Progenitor cell of endocrine pancreas (in vitro differentiated cells): Measurements from ENCODE around the gene FOS. TPM values are rescaled to one million over a fixed set of nuclear protein-coding genes. Genes with fewer than 3 reads are reported as not detected.
"Not testable (repeated sequence)": the region's sequence is repeated elsewhere in the genome, so short reads cannot be mapped to it uniquely, and the experiment has no call there.

Experiments
- DNase-seq: peaks from one replicate; pipeline ENCODE4 v3.0.0; 2021; ENCODE audit warnings: low spot score; ENCODE audit not compliant: unreplicated experiment
- H3K27ac Mint-ChIP-seq: 2 replicates; pipeline ENCODE4 v1.8.0; 2021; ENCODE audit warnings: mild to moderate bottlenecking, moderate library complexity, mixed read lengths
- H3K27me3 Mint-ChIP-seq: 2 replicates; pipeline ENCODE4 v1.8.0; 2021; ENCODE audit warnings: mixed read lengths
- H3K36me3 Mint-ChIP-seq: 2 replicates; pipeline ENCODE4 v1.8.0; 2022; ENCODE audit warnings: mixed read lengths; ENCODE audit not compliant: insufficient read depth
- H3K4me1 Mint-ChIP-seq: 2 replicates; pipeline ENCODE4 v1.8.0; 2021; ENCODE audit warnings: low read depth, mixed read lengths
- H3K4me3 Mint-ChIP-seq: 2 replicates; pipeline ENCODE4 v1.8.0; 2021; ENCODE audit warnings: low read depth, mild to moderate bottlenecking, moderate library complexity, mixed read lengths
- H3K9me3 Mint-ChIP-seq: 2 replicates; pipeline ENCODE4 v1.8.0; 2021; ENCODE audit warnings: low read depth, mixed read lengths
- total RNA-seq: library from RNA; stranded (reverse); gene quantifications from 2 replicates; pipeline ENCODE4 v1.2.1, GENCODE V29; 2021
- TF ChIP-seq, protein P1 (sequence below): fragments of 200-600 bp; sonication (generic); IDR thresholded peaks from one replicate; pipeline ENCODE4 v1.5.0; 2021; ENCODE audit warnings: antibody characterized with exemption, mild to moderate bottlenecking; ENCODE audit not compliant: unreplicated experiment

Gene FOS
- total RNA-seq, 1 donor from 2014 or later, result 88.8 TPM

- peaks cover 41% of the 10 kb centered on the region for H3K4me1 Mint-ChIP-seq
- H3K36me3 Mint-ChIP-seq, result peaks cover 19% of the 10 kb centered on the region
- DNase-seq, result no peak
- H3K27ac Mint-ChIP-seq, result peak overlapping the region; percentile 5
- peaks cover 27% of the 10 kb centered on the region for H3K27me3 Mint-ChIP-seq
- peak overlapping the region; percentile 3 for H3K4me3 Mint-ChIP-seq
- H3K9me3 Mint-ChIP-seq, result no peaks in the 10 kb centered on the region
- TF ChIP-seq, protein P1, sequence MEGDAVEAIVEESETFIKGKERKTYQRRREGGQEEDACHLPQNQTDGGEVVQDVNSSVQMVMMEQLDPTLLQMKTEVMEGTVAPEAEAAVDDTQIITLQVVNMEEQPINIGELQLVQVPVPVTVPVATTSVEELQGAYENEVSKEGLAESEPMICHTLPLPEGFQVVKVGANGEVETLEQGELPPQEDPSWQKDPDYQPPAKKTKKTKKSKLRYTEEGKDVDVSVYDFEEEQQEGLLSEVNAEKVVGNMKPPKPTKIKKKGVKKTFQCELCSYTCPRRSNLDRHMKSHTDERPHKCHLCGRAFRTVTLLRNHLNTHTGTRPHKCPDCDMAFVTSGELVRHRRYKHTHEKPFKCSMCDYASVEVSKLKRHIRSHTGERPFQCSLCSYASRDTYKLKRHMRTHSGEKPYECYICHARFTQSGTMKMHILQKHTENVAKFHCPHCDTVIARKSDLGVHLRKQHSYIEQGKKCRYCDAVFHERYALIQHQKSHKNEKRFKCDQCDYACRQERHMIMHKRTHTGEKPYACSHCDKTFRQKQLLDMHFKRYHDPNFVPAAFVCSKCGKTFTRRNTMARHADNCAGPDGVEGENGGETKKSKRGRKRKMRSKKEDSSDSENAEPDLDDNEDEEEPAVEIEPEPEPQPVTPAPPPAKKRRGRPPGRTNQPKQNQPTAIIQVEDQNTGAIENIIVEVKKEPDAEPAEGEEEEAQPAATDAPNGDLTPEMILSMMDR, result no peak
Observed at GRCh38 chr14:75282170-75282554, 3.5 kb downstream of the FOS start.

- not testable (repeated sequence) for H3K4me3 Mint-ChIP-seq, DNase-seq, H3K9me3 Mint-ChIP-seq
- H3K27ac Mint-ChIP-seq, result peak overlapping the region; percentile 73
- H3K36me3 Mint-ChIP-seq, result peaks cover 19% of the 10 kb centered on the region
- H3K4me1 Mint-ChIP-seq, result peaks cover 40% of the 10 kb centered on the region
- peaks cover 27% of the 10 kb centered on the region for H3K27me3 Mint-ChIP-seq
Observed at GRCh38 chr14:75282555-75283161, 4.0 kb downstream of the FOS start.

- peaks cover 27% of the 10 kb centered on the region for H3K27me3 Mint-ChIP-seq
- H3K36me3 Mint-ChIP-seq, result peaks cover 19% of the 10 kb centered on the region
- TF ChIP-seq, protein P1, result no peak
- no peaks in the 10 kb centered on the region for H3K9me3 Mint-ChIP-seq
- peak overlapping the region; percentile 81 for H3K27ac Mint-ChIP-seq
- no peak overlapping the region for H3K4me3 Mint-ChIP-seq
- peaks cover 37% of the 10 kb centered on the region for H3K4me1 Mint-ChIP-seq
- DNase-seq, result no peak
Observed at GRCh38 chr14:75283162-75283832, 4.7 kb downstream of the FOS start.

GRCh38 chr14:75283833-75284563, 5.4 kb downstream of the FOS start:
- peaks cover 27% of the 10 kb centered on the region for H3K27me3 Mint-ChIP-seq
- H3K4me1 Mint-ChIP-seq, result peaks cover 37% of the 10 kb centered on the region
- H3K9me3 Mint-ChIP-seq, result no peaks in the 10 kb centered on the region
- DNase-seq, result no peak
- peaks cover 19% of the 10 kb centered on the region for H3K36me3 Mint-ChIP-seq
- H3K27ac Mint-ChIP-seq, result peak overlapping the region; percentile 68
- H3K4me3 Mint-ChIP-seq, result no peak overlapping the region
- TF ChIP-seq, protein P1, result no peak

DNA sequence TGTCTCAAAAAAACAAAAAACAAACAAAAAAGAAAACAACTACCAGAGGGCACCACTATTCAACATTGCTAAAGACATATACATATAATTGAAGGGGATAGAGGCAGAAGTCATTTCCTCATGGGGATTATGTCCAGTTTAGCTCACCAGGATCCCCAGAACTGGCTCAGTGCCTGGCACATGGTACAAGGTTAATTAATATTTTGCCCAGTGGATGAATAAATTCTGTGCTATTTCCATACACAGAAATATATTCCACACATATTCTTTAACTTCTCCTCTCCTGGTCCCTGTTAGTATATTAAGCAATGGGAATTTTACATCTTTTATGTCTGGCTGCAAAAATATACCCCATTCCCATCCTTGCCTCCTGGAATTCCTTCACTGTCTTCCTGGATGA, 6.7 kb downstream of the FOS start:
- Mint-ChIP-seq H3K4me1 (peaks cover 27% of the 10 kb centered on the region), H3K27me3 (peaks cover 16% of the 10 kb centered on the region), H3K36me3 (peaks cover 15% of the 10 kb centered on the region), H3K4me3 (no peak overlapping the region), H3K9me3 (no peaks in the 10 kb centered on the region), H3K27ac (no peak overlapping the region)
- TF ChIP-seq, protein P1, result no peak
- no peak for DNase-seq
